H9 (cell line): ENCODE data around the gene SIRT7. TPM values are rescaled to one million over a fixed set of nuclear protein-coding genes. Genes with fewer than 3 reads are reported as not detected.

ENCODE experiments used
- DNase-seq: peaks from one replicate; pipeline ENCODE4 v3.0.0-alpha.2; 2017
- H2AFZ ChIP-seq: one replicate; pipeline ENCODE4 v1.6.1; 2013; ENCODE audit warnings: mild to moderate bottlenecking, low read length, control low read depth, moderate library complexity
- H2AK5ac ChIP-seq: 2 replicates; pipeline ENCODE4 v1.6.1; 2013; ENCODE audit warnings: low read length, control low read depth, mixed read lengths; ENCODE audit not compliant: insufficient read length
- H2BK120ac ChIP-seq: one replicate; pipeline ENCODE4 v1.6.1; 2013; ENCODE audit warnings: low read depth, mild to moderate bottlenecking, low read length, control low read depth, inconsistent platforms; ENCODE audit not compliant: poor library complexity, severe bottlenecking
- H2BK12ac ChIP-seq: 2 replicates; pipeline ENCODE4 v1.6.1; 2013; ENCODE audit warnings: low read length, control low read depth, mixed read lengths, low read depth; ENCODE audit not compliant: insufficient read length
- H2BK15ac ChIP-seq: 2 replicates; pipeline ENCODE4 v1.6.1; 2013; ENCODE audit warnings: low read depth, low read length, control low read depth
- H2BK20ac ChIP-seq: one replicate; pipeline ENCODE4 v1.6.1; 2013; ENCODE audit warnings: low read depth, mild to moderate bottlenecking, low read length, control low read depth, inconsistent platforms; ENCODE audit not compliant: poor library complexity, severe bottlenecking
- H2BK5ac ChIP-seq: 2 replicates; pipeline ENCODE4 v1.6.1; 2013; ENCODE audit warnings: low read length, control low read depth, mixed read lengths; ENCODE audit not compliant: insufficient read length
- H3K14ac ChIP-seq: 2 replicates; pipeline ENCODE4 v1.6.1; 2013; ENCODE audit warnings: low read length, control low read depth; ENCODE audit not compliant: insufficient read depth
- H3K18ac ChIP-seq: 2 replicates; pipeline ENCODE4 v1.6.1; 2013; ENCODE audit warnings: low read depth, mild to moderate bottlenecking, mixed read lengths, low read length, control low read depth; ENCODE audit not compliant: insufficient read length
- H3K23ac ChIP-seq: 2 replicates; pipeline ENCODE4 v1.6.1; 2013; ENCODE audit warnings: low read length, control low read depth, mixed read lengths, low read depth; ENCODE audit not compliant: insufficient read length
- H3K23me2 ChIP-seq: 2 replicates; pipeline ENCODE4 v1.6.1; 2013; ENCODE audit warnings: low read depth, mild to moderate bottlenecking, mixed read lengths, low read length, control low read depth; ENCODE audit not compliant: insufficient read length, poor library complexity, severe bottlenecking
- H3K27ac ChIP-seq: 2 replicates; pipeline ENCODE4 v1.5.1; 2013; ENCODE audit warnings: low read length, control low read depth, mixed read lengths, low read depth; ENCODE audit not compliant: insufficient read length
- H3K27me3 ChIP-seq: 2 replicates; pipeline ENCODE4 v1.6.1; 2013; ENCODE audit warnings: low read length, control low read depth, inconsistent platforms; ENCODE audit not compliant: insufficient read depth
- H3K4ac ChIP-seq: 2 replicates; pipeline ENCODE4 v1.6.1; 2013; ENCODE audit warnings: low read depth, mild to moderate bottlenecking, control low read depth, inconsistent platforms, low read length, moderate library complexity
- H3K4me1 ChIP-seq: 2 replicates; pipeline ENCODE4 v1.6.1; 2013; ENCODE audit warnings: low read length, control low read depth, inconsistent platforms; ENCODE audit not compliant: insufficient read depth
- H3K4me2 ChIP-seq: 2 replicates; pipeline ENCODE4 v1.6.1; 2013; ENCODE audit warnings: low read length, control low read depth, mixed read lengths; ENCODE audit not compliant: insufficient read length, insufficient read depth
- H3K56ac ChIP-seq: 2 replicates; pipeline ENCODE4 v1.6.1; 2013; ENCODE audit warnings: low read depth, mild to moderate bottlenecking, mixed read lengths, low read length, control low read depth; ENCODE audit not compliant: insufficient read length
- H3K79me1 ChIP-seq: 2 replicates; pipeline ENCODE4 v1.6.1; 2013; ENCODE audit warnings: low read depth, mild to moderate bottlenecking, moderate library complexity, low read length, control low read depth, inconsistent platforms; ENCODE audit not compliant: insufficient read depth, poor library complexity, severe bottlenecking
- H3K79me2 ChIP-seq: 2 replicates; pipeline ENCODE4 v1.6.1; 2013; ENCODE audit warnings: low read length, control low read depth, inconsistent platforms; ENCODE audit not compliant: insufficient read depth
- H3K9ac ChIP-seq: 2 replicates; pipeline ENCODE4 v1.6.1; 2013; ENCODE audit warnings: low read length, control low read depth, mixed read lengths; ENCODE audit not compliant: insufficient read length; ENCODE audit errors: extremely low read depth
- H3K9me3 ChIP-seq: one replicate; pipeline ENCODE4 v1.6.1; 2013; ENCODE audit warnings: low read depth, low read length, inconsistent platforms; ENCODE audit not compliant: control insufficient read depth
- H3T11ph ChIP-seq: one replicate; pipeline ENCODE4 v1.6.1; 2013; ENCODE audit warnings: mild to moderate bottlenecking, low read length, control low read depth, inconsistent platforms
- H4K20me1 ChIP-seq: one replicate; pipeline ENCODE4 v1.6.1; 2013; ENCODE audit not compliant: control insufficient read depth, insufficient read length, insufficient read depth
- H4K5ac ChIP-seq: 2 replicates; pipeline ENCODE4 v1.6.1; 2013; ENCODE audit warnings: low read depth, mild to moderate bottlenecking, mixed read lengths, low read length, control low read depth; ENCODE audit not compliant: insufficient read length
- H4K8ac ChIP-seq: replicated peaks from 2 replicates; pipeline ENCODE4 v1.6.1; 2013; ENCODE audit warnings: low read length, control low read depth, mixed read lengths, low read depth; ENCODE audit not compliant: insufficient read length
- H4K91ac ChIP-seq: 2 replicates; pipeline ENCODE4 v1.6.1; 2013; ENCODE audit warnings: low read depth, mild to moderate bottlenecking, moderate library complexity, mixed read lengths, low read length, control low read depth; ENCODE audit not compliant: insufficient read length
- H3K27ac Mint-ChIP-seq, 3 experiments: 2 replicates in 2 of 3; 3 replicates in 1 of 3; pipeline ENCODE4 v1.8.0; 2020 to 2021; ENCODE audit warnings: mixed read lengths in 3 of 3, mild to moderate bottlenecking in 1 of 3, moderate library complexity in 1 of 3
- H3K27me3 Mint-ChIP-seq: 2 replicates; pipeline ENCODE4 v1.8.0; 2021; ENCODE audit warnings: low read depth, mild to moderate bottlenecking, moderate library complexity, mixed read lengths
- H3K36me3 Mint-ChIP-seq, 3 experiments: 2 replicates in 2 of 3; 3 replicates in 1 of 3; pipeline ENCODE4 v1.8.0; 2020 to 2021; ENCODE audit warnings: low read depth in 3 of 3, mixed read lengths in 3 of 3; ENCODE audit not compliant: insufficient read depth in 1 of 3
- H3K4me1 Mint-ChIP-seq, 2 experiments: 2 replicates each; pipeline ENCODE4 v1.8.0; 2020; ENCODE audit warnings: mixed read lengths in 2 of 2
- H3K4me3 Mint-ChIP-seq, 2 experiments: 2 replicates in 1 of 2; 3 replicates in 1 of 2; pipeline ENCODE4 v1.8.0; 2020 to 2021; ENCODE audit warnings: mild to moderate bottlenecking in 2 of 2, mixed read lengths in 2 of 2, moderate library complexity in 1 of 2
- H3K9me3 Mint-ChIP-seq, 2 experiments: 2 replicates in 1 of 2; 3 replicates in 1 of 2; pipeline ENCODE4 v1.8.0; 2020; ENCODE audit warnings: mild to moderate bottlenecking in 2 of 2, mixed read lengths in 2 of 2, moderate library complexity in 1 of 2
- CTCF ChIP-seq: fragments of 200-600 bp; sonication (generic); conservative IDR thresholded peaks from 3 replicates; pipeline ENCODE4 v1.8.0; 2021; ENCODE audit warnings: antibody characterized with exemption, mild to moderate bottlenecking
- WGBS: extraction: QIAGEN DNeasy Blood & Tissue Kit; methylation state at CpG from one replicate; pipeline ENCODE4 v1.1.7; 2013; ENCODE audit warnings: missing lambda C conversion rate, low lambda C conversion rate, mixed read lengths; ENCODE audit not compliant: insufficient read length; ENCODE audit errors: extremely low coverage; 5-methylcytosine and 5-hydroxymethylcytosine counted together
- total RNA-seq: library from RNA; stranded (reverse); gene quantifications from 2 replicates; pipeline ENCODE4 v1.2.1, GENCODE V29; 2021

The SIRT7 gene
- total RNA-seq, 1 experiment from 2014 or later, result 29.7 TPM

DNA sequence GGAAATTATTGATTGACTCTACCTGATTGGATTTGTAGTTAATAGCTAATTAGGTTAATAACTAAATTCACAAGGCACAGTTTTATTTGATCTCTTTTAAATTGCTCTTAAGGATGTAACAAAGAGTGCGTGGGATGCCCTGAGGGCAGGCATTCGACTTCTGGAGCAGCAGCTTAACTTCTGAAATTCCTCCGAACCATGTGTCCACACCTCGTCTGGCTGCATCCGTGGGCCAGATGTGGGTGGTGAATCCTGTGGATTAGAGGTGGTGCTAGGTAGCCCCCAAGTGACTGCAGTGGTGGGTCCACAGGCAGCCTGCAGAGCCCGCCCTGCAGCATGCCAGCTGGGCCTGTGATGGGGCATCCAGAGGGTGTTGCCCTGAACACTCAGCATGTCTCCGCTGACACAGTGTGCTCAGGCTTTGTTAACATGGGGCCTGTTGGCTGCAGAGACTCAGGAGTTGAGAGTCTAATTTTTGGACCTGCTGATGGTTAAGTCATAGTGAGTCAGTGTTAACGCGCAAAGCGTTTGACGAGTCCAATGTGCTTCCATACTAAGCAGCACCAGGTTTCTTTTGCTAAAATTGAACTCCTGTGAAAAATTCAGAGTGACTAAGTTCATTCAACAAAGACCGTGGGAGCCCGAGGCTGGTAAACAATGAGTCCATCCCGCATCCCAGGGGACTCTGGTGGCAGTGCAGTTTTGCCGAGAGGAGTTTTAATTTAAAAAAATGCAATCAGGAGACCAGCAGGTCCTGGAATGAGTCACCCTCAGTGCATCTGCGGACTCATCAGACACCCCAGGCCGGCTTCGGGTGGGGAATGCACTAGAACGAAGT, 19.7 kb downstream of the SIRT7 start:
- H3K27ac ChIP-seq, result no peak overlapping the region

More for the DNA sequence above, 19.7 kb downstream of the SIRT7 start:
- no peaks in the 10 kb centered on the region for H4K20me1 ChIP-seq
- H3K9me3 ChIP-seq, result no peaks in the 10 kb centered on the region
- Mint-ChIP-seq H3K27ac (no peak overlapping the region), H3K4me1 (peaks cover 0 to 3% of the 10 kb centered on the region in 2 experiments; a peak in 2 of 4 replicates), H3K4me3 (no peak overlapping the region), H3K9me3 (no peaks in the 10 kb centered on the region), H3K27me3 (peaks cover 11% of the 10 kb centered on the region), H3K36me3 (peaks cover 16 to 50% (median 39%) of the 10 kb centered on the region in 3 experiments; a peak in 6 of 7 replicates)
- H3K23ac ChIP-seq, result no peak overlapping the region
- no peak overlapping the region for H4K5ac ChIP-seq
- no peaks in the 10 kb centered on the region for H3K79me2 ChIP-seq
- H3K14ac ChIP-seq, result no peak overlapping the region
- H4K8ac ChIP-seq, result no peak overlapping the region
- H3T11ph ChIP-seq, result no peak overlapping the region
- no peak overlapping the region for H3K56ac ChIP-seq
- H3K18ac ChIP-seq, result no peak overlapping the region
- no peak overlapping the region for H2BK5ac ChIP-seq
- no peaks in the 10 kb centered on the region; the same call in 1 of the 2 replicates for H3K27me3 ChIP-seq
- no peak for DNase-seq
- no peak overlapping the region for H2AFZ ChIP-seq
- H4K91ac ChIP-seq, result no peak overlapping the region
- H2BK12ac ChIP-seq, result no peak overlapping the region
- no peak overlapping the region for H2BK15ac ChIP-seq
- H3K4me1 ChIP-seq, result no peaks in the 10 kb centered on the region
- no peak for TF ChIP-seq CTCF
- peaks cover 11% of the 10 kb centered on the region for H3K23me2 ChIP-seq
- no peak overlapping the region for H3K4me2 ChIP-seq
- no peaks in the 10 kb centered on the region for H3K79me1 ChIP-seq
- H2BK120ac ChIP-seq, result no peak overlapping the region
- no CpG with 5 or more reads among the region's 19 CpGs for WGBS
- H2BK20ac ChIP-seq, result no peak overlapping the region
- H3K4ac ChIP-seq, result no peak overlapping the region
- no peak overlapping the region for H2AK5ac ChIP-seq
- H3K9ac ChIP-seq, result no peak overlapping the region
